Subcutaneous adipose tissue (tissue), 4 donors: ENCODE data around the gene MRPS7. TPM values are rescaled to one million over a fixed set of nuclear protein-coding genes. Genes with fewer than 3 reads are reported as not detected.

Experiments used
- CTCF ChIP-seq: fragments of 450-650 bp; IDR thresholded peaks from one replicate; pipeline ENCODE4 v1.5.1; 2016; ENCODE audit warnings: low read depth, mild to moderate bottlenecking, control low read depth, antibody characterized with exemption, moderate library complexity
- total RNA-seq, 4 donors: library from RNA; depleted of rRNA; stranded (reverse); fragments of >200 nt; gene quantifications; one replicate each; pipeline ENCODE4 v1.1.0, GENCODE V29; 2016

Gene MRPS7
- total RNA-seq, 4 donors from 2014 or later = 25.7 to 42.8 (median 38.5) TPM

GRCh38 chr17:75287221-75287620 lies 25.5 kb downstream of the MRPS7 start:
- TF ChIP-seq CTCF = no peak

- TF ChIP-seq CTCF = no peak
Observed at GRCh38 chr17:75288359-75288758, 26.7 kb downstream of the MRPS7 start.

- no peak for TF ChIP-seq CTCF
Observed at GRCh38 chr17:75288770-75289114, 27.1 kb downstream of the MRPS7 start.

- no peak for TF ChIP-seq CTCF
Observed at GRCh38 chr17:75289115-75289831, 27.6 kb downstream of the MRPS7 start, which contains the start of gene SLC25A19. Gene SLC25A19, minus strand, starts transcription at chr17:75289433. Its CDS starts 2,669 bp downstream, at chr17:75286764.

- TF ChIP-seq CTCF = no peak
Observed at GRCh38 chr17:75289832-75290337, 28.2 kb downstream of the MRPS7 start.

GRCh38 chr17:75295201-75296158 lies 33.8 kb downstream of the MRPS7 start:
- no peak for TF ChIP-seq CTCF

GRCh38 chr17:75300280-75300679 lies 38.6 kb downstream of the MRPS7 start:
- TF ChIP-seq CTCF = no peak
